Left hindlimb (tissue), 1 donor: ENCODE data around the gene CFTR.
"Not testable (repeated sequence)": the region's sequence is repeated elsewhere in the genome, so short reads cannot be mapped to it uniquely, and the experiment has no call there.

ENCODE experiments used
- DNase-seq: peaks from one replicate; pipeline ENCODE4 v3.0.0-alpha.2; 2018

The CFTR gene

GRCh38 chr7:117502331-117502730 lies 22.5 kb downstream of the CFTR start:
- no peak for DNase-seq

GRCh38 chr7:117505238-117505637 lies 25.4 kb downstream of the CFTR start:
- DNase-seq = no peak

- DNase-seq = no peak
Measured at GRCh38 chr7:117508676-117509075, 28.9 kb downstream of the CFTR start.

- DNase-seq = not testable (repeated sequence)
Measured at GRCh38 chr7:117517194-117517593, 37.4 kb downstream of the CFTR start.

- DNase-seq = no peak
Measured at GRCh38 chr7:117530390-117530789, 50.6 kb downstream of the CFTR start.

GRCh38 chr7:117531595-117532244 lies 51.9 kb downstream of the CFTR start:
- no peak for DNase-seq

GRCh38 chr7:117538053-117538452 lies 58.2 kb downstream of the CFTR start:
- DNase-seq = no peak

- DNase-seq = no peak
Measured at GRCh38 chr7:117544061-117544460, 64.2 kb downstream of the CFTR start.

- DNase-seq = no peak
Measured at GRCh38 chr7:117548035-117548434, 68.2 kb downstream of the CFTR start.

- DNase-seq = no peak
Measured at GRCh38 chr7:117550625-117551024, 70.8 kb downstream of the CFTR start.

GRCh38 chr7:117552660-117553059 lies 72.8 kb downstream of the CFTR start:
- no peak for DNase-seq

- DNase-seq = no peak
Measured at GRCh38 chr7:117555260-117555659, 75.4 kb downstream of the CFTR start.

- no peak for DNase-seq
Measured at GRCh38 chr7:117559391-117559790, 79.6 kb downstream of the CFTR start.

- no peak for DNase-seq
Measured at GRCh38 chr7:117560030-117560429, 80.2 kb downstream of the CFTR start.

GRCh38 chr7:117562759-117563158 lies 82.9 kb downstream of the CFTR start:
- no peak for DNase-seq

GRCh38 chr7:117564080-117564479 lies 84.3 kb downstream of the CFTR start:
- DNase-seq = no peak

- DNase-seq = no peak
Measured at GRCh38 chr7:117564627-117565026, 84.8 kb downstream of the CFTR start.

- no peak for DNase-seq
Measured at GRCh38 chr7:117565226-117565625, 85.4 kb downstream of the CFTR start.

- DNase-seq = no peak
Measured at GRCh38 chr7:117567781-117568180, 88.0 kb downstream of the CFTR start.

- no peak for DNase-seq
Measured at GRCh38 chr7:117572856-117573620, 93.2 kb downstream of the CFTR start.

- no peak for DNase-seq
Measured at GRCh38 chr7:117581424-117581823, 101.6 kb downstream of the CFTR start.

GRCh38 chr7:117582219-117582704 lies 102.4 kb downstream of the CFTR start:
- no peak for DNase-seq

- no peak for DNase-seq
Measured at GRCh38 chr7:117587931-117588330, 108.1 kb downstream of the CFTR start.

- no peak for DNase-seq
Measured at GRCh38 chr7:117588352-117588794, 108.5 kb downstream of the CFTR start.
